Measurements from ENCODE around the gene TCP11X1. TPM values are rescaled to one million over a fixed set of nuclear protein-coding genes. Genes with fewer than 3 reads are reported as not detected.
"Not testable (repeated sequence)": the region's sequence is repeated elsewhere in the genome, so short reads cannot be mapped to it uniquely, and the experiment has no call there.

The TCP11X1 gene
- polyA plus RNA-seq, result not detected

DNA sequence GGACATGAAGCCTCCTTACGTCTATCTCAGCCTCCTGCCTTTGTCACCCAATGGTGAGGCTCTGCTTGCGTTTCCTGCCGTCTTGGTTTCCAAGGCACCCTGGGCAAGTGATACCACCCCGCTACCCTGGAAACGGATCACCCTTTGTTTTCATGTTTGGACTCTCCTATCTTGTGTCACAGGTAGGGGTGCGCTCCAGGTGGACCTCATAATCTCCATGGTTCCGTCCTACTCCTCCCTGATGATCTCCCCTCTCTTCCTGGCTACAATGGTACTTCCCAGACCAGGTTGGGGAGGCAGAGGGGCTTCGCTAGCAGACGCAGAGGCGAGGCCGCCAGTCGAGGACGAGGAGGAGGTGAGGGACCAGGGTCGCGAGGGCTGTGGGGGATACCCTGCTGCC lies at the start of gene TCP11X1:
Gene TCP11X1 (plus strand): TSS at position 316 of the 400 bp plus-strand sequence.
- not testable (repeated sequence) for H3K36me3 ChIP-seq (ENCODE audit: control insufficient read depth in 2 of 2, insufficient read depth in 2 of 2, low read length in 1 of 2); H3K27me3 ChIP-seq (ENCODE audit: control insufficient read depth in 1 of 2, insufficient read depth in 2 of 2, low read length in 2 of 2); H3K9me3 ChIP-seq (ENCODE audit: control insufficient read depth in 2 of 2, insufficient read depth in 1 of 2, low read depth in 1 of 2, low read length in 1 of 2); H3K4me3 ChIP-seq (ENCODE audit: low read depth in 1 of 2, low read length in 2 of 2); H3K4me1 ChIP-seq (ENCODE audit: control insufficient read depth in 2 of 2, insufficient read depth in 2 of 2, low read length in 1 of 2); H3K27ac ChIP-seq (ENCODE audit: low read depth in 2 of 2, low read length in 1 of 2)
- no CpG with 5 or more reads among the region's 15 CpGs for WGBS, 2 donors

DNA sequence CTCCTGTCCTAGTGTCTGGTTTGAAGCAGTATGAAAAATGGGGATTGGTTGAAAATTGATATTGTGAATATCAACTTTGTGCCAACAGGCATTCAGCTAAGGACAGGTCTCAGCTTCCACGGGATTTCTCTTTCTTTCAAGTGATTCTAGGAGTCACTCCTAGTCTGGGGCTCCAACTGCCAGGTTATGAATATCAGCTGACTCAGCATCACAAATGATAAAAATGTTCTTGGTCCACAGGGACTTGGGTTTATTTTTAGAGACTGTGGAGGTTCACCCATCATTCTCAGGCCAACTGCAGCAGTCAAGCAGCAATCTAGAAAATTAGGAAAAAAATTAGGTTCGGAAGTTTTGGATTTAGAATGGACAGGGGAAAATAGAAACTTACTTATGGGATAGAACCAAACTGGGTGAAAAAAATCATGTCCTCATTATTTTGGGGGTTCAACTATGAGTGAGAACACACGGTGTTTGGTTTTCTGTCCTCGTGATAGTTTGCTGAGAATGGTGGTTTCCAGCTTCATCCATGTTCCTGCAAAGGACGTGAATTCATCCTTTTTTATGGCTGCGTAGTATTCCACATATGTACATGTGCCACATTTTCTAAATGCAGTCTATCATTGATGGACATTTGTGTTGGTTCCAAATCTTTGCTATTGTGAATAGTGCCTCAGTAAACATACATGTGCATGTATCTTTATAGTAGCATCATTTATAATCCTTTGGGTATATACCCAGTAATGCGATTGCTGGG lies 29.0 kb upstream of the TCP11X1 start:
- no peaks in the 10 kb centered on the region for H3K4me1 ChIP-seq (ENCODE audit: control insufficient read depth in 2 of 2, insufficient read depth in 2 of 2, low read length in 1 of 2)
- no peaks in the 10 kb centered on the region for H3K27me3 ChIP-seq (ENCODE audit: control insufficient read depth in 1 of 2, insufficient read depth in 2 of 2, low read length in 2 of 2)
- no peak overlapping the region for H3K4me3 ChIP-seq (ENCODE audit: low read depth in 1 of 2, low read length in 2 of 2)
- no peaks in the 10 kb centered on the region for H3K9me3 ChIP-seq (ENCODE audit: control insufficient read depth in 2 of 2, insufficient read depth in 1 of 2, low read depth in 1 of 2, low read length in 1 of 2)
- H3K36me3 ChIP-seq (ENCODE audit: control insufficient read depth in 2 of 2, insufficient read depth in 2 of 2, low read length in 1 of 2), result no peaks in the 10 kb centered on the region
- WGBS, 2 donors, result 60 to 82% methylated on average over 7 of the region's 7 CpGs
- no peak overlapping the region for H3K27ac ChIP-seq (ENCODE audit: low read depth in 2 of 2, low read length in 1 of 2)

DNA sequence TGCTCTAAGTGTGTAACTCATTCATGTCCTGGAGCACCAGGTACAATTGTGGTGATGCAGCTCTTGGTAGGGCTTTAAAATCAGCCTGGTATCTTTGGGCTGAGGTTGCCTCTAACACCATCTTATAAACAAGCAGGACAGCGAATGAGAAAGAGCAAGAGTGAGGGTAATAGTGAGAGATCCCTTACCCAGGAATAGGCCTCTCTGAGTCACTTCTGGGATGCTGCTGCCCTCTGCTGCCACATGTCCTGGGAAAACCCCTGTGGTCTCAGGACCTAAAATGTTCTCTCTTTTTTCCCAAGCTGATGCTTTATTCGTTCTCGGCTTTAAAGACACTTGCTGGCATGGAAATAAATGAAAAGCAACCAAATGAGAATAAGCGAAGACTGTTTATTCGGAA lies 7.2 kb upstream of the TCP11X1 start:
- WGBS, 2 donors, result no CpG with 5 or more reads among the region's 5 CpGs
- not testable (repeated sequence) for H3K27ac ChIP-seq (ENCODE audit: low read depth in 2 of 2, low read length in 1 of 2); H3K36me3 ChIP-seq (ENCODE audit: control insufficient read depth in 2 of 2, insufficient read depth in 2 of 2, low read length in 1 of 2); H3K4me3 ChIP-seq (ENCODE audit: low read depth in 1 of 2, low read length in 2 of 2); H3K4me1 ChIP-seq (ENCODE audit: control insufficient read depth in 2 of 2, insufficient read depth in 2 of 2, low read length in 1 of 2); H3K27me3 ChIP-seq (ENCODE audit: control insufficient read depth in 1 of 2, insufficient read depth in 2 of 2, low read length in 2 of 2); H3K9me3 ChIP-seq (ENCODE audit: control insufficient read depth in 2 of 2, insufficient read depth in 1 of 2, low read depth in 1 of 2, low read length in 1 of 2)

GRCh38 chrX:102216497-102216896 lies 1.4 kb downstream of the TCP11X1 start:
- H3K4me1 ChIP-seq (ENCODE audit: control insufficient read depth in 2 of 2, insufficient read depth in 2 of 2, low read length in 1 of 2); H3K27me3 ChIP-seq (ENCODE audit: control insufficient read depth in 1 of 2, insufficient read depth in 2 of 2, low read length in 2 of 2); H3K4me3 ChIP-seq (ENCODE audit: low read depth in 1 of 2, low read length in 2 of 2); H3K9me3 ChIP-seq (ENCODE audit: control insufficient read depth in 2 of 2, insufficient read depth in 1 of 2, low read depth in 1 of 2, low read length in 1 of 2); H3K36me3 ChIP-seq (ENCODE audit: control insufficient read depth in 2 of 2, insufficient read depth in 2 of 2, low read length in 1 of 2); H3K27ac ChIP-seq (ENCODE audit: low read depth in 2 of 2, low read length in 1 of 2): not testable (repeated sequence)
- no CpG with 5 or more reads among the region's 3 CpGs for WGBS, 2 donors

- 76 to 85% methylated on average over 5 of the region's 7 CpGs for WGBS, 2 donors
- H3K27me3 ChIP-seq (ENCODE audit: control insufficient read depth in 1 of 2, insufficient read depth in 2 of 2, low read length in 2 of 2); H3K27ac ChIP-seq (ENCODE audit: low read depth in 2 of 2, low read length in 1 of 2); H3K9me3 ChIP-seq (ENCODE audit: control insufficient read depth in 2 of 2, insufficient read depth in 1 of 2, low read depth in 1 of 2, low read length in 1 of 2); H3K36me3 ChIP-seq (ENCODE audit: control insufficient read depth in 2 of 2, insufficient read depth in 2 of 2, low read length in 1 of 2); H3K4me1 ChIP-seq (ENCODE audit: control insufficient read depth in 2 of 2, insufficient read depth in 2 of 2, low read length in 1 of 2); H3K4me3 ChIP-seq (ENCODE audit: low read depth in 1 of 2, low read length in 2 of 2): not testable (repeated sequence)
These were observed 20.6 kb downstream of the TCP11X1 start for GRCh38 chrX:102235678-102236077.

DNA sequence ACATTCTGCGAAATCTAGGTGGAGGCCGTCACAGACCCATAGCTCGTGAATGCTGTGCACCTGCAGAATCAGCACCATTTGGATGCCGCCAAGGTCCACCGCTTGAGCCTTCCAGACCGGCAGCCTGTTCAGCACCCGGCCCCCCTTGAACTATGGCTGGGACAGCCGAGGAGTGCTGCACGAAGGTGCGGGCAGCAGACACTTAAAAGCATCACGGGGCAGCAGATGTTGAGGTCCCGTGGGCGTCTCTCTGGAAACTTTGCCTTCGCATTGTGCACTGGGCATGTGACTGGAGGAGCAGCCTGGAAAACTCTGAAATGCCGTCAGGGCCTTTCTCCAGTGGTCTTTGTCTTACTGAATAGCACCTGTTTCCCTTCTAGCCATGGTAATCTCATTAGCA lies 25.2 kb downstream of the TCP11X1 start:
- WGBS, 2 donors, result 81 to 87% methylated on average over 9 of the region's 15 CpGs
- not testable (repeated sequence) for H3K9me3 ChIP-seq (ENCODE audit: control insufficient read depth in 2 of 2, insufficient read depth in 1 of 2, low read depth in 1 of 2, low read length in 1 of 2); H3K4me3 ChIP-seq (ENCODE audit: low read depth in 1 of 2, low read length in 2 of 2); H3K27me3 ChIP-seq (ENCODE audit: control insufficient read depth in 1 of 2, insufficient read depth in 2 of 2, low read length in 2 of 2); H3K36me3 ChIP-seq (ENCODE audit: control insufficient read depth in 2 of 2, insufficient read depth in 2 of 2, low read length in 1 of 2); H3K27ac ChIP-seq (ENCODE audit: low read depth in 2 of 2, low read length in 1 of 2); H3K4me1 ChIP-seq (ENCODE audit: control insufficient read depth in 2 of 2, insufficient read depth in 2 of 2, low read length in 1 of 2)

- H3K27me3 ChIP-seq (ENCODE audit: control insufficient read depth in 1 of 2, insufficient read depth in 2 of 2, low read length in 2 of 2); H3K4me1 ChIP-seq (ENCODE audit: control insufficient read depth in 2 of 2, insufficient read depth in 2 of 2, low read length in 1 of 2); H3K4me3 ChIP-seq (ENCODE audit: low read depth in 1 of 2, low read length in 2 of 2); H3K36me3 ChIP-seq (ENCODE audit: control insufficient read depth in 2 of 2, insufficient read depth in 2 of 2, low read length in 1 of 2); H3K27ac ChIP-seq (ENCODE audit: low read depth in 2 of 2, low read length in 1 of 2); H3K9me3 ChIP-seq (ENCODE audit: control insufficient read depth in 2 of 2, insufficient read depth in 1 of 2, low read depth in 1 of 2, low read length in 1 of 2): not testable (repeated sequence)
- no CpG with 5 or more reads among the region's 9 CpGs for WGBS, 2 donors
These were observed 31.8 kb downstream of the TCP11X1 start, which contains the start of gene NXF2 for GRCh38 chrX:102246893-102247292. Gene NXF2 (plus strand): TSS chrX:102247167. CDS start chrX:102307079, 59,912 bp downstream.

DNA sequence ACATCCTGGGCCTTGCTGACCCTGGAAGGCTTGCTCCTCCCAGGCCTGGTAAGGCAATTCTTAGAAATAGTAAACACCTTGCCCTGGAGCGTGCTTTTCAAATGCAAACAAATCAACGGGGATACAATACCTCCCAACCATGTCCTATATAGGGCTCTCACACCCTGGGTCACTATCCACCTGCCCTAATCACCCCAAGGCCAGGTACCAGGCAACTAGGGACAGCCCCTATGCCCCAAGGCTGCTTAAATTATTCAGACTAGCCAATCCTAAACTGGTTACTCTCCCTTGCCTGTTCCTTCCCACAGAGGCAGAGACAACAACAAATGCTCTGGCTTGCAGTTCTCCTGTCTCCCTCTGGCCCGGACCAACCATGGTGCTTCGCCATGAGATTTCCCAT lies 57.1 kb downstream of the TCP11X1 start:
- WGBS, 2 donors, result no CpG with 5 or more reads among the region's 4 CpGs
- H3K4me3 ChIP-seq (ENCODE audit: low read depth in 1 of 2, low read length in 2 of 2), result not testable (repeated sequence)

More for the DNA sequence above, 57.1 kb downstream of the TCP11X1 start:
- not testable (repeated sequence) for H3K27ac ChIP-seq (ENCODE audit: low read depth in 2 of 2, low read length in 1 of 2); H3K9me3 ChIP-seq (ENCODE audit: control insufficient read depth in 2 of 2, insufficient read depth in 1 of 2, low read depth in 1 of 2, low read length in 1 of 2); H3K36me3 ChIP-seq (ENCODE audit: control insufficient read depth in 2 of 2, insufficient read depth in 2 of 2, low read length in 1 of 2); H3K4me1 ChIP-seq (ENCODE audit: control insufficient read depth in 2 of 2, insufficient read depth in 2 of 2, low read length in 1 of 2); H3K27me3 ChIP-seq (ENCODE audit: control insufficient read depth in 1 of 2, insufficient read depth in 2 of 2, low read length in 2 of 2)

Other genes with a start within 250 kb of the TCP11X1 start
- 1 to 10 TPM; 1.6 to 3.5 TPM for gene TCEAL2, start 89.6 kb upstream of the TCP11X1 start, polyA plus RNA-seq
- gene TCEAL6, start 72.8 kb upstream of the TCP11X1 start, polyA plus RNA-seq, result not detected
- 1 to 10 TPM; 1.0 to 1.6 TPM for gene BEX5, start 59.3 kb upstream of the TCP11X1 start, polyA plus RNA-seq
- gene NXF2, start 31.9 kb downstream of the TCP11X1 start, polyA plus RNA-seq, result not detected
- not detected for gene NXF2B, start 224.7 kb downstream of the TCP11X1 start, polyA plus RNA-seq

Measured in esophagus (tissue), 2 donors.